ENCODE measurements around the gene DNAH7. TPM values are rescaled to one million over a fixed set of nuclear protein-coding genes. Genes with fewer than 3 reads are reported as not detected.

DNAH7 gene
- total and polyA plus RNA-seq, 2 of the 13 experiments (the other 11 are each of a cell fraction or from before 2014, with no cell fraction given) = 0.09 TPM; not detected in 1

DNA sequence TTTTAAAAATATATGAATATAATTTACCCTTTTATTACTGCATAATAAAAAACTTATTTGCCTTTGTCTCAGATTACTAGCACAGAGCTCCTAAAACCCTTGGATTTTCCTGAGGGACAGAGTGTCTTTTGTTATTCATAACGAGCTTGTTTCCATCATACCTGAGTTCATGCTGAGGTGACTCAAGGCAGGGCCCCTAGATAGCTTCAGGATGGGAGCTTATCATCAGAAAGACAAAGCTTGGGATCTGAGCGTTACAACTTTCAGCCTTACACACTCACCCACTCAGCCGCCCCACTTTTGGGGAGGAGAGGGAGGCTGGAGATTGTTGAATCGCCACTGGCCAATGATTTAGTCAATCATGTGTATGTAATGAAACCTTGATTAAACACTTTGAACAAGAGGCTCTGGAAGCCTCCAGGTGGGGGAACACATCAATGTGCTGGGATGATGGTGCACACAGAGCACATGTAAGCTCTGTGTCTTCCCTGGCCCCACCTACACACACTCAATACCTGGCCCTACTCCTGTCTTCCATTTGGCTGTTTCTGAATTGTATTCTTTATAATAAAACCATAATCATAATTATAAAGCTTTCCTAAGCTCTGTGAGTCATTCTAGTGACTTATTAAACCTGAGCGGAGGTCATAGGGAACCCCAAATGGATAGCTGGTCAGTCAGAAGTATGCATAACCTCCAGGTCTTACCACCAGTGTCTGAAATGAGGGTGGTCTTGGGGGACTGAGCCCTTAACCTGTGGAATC lies 28.5 kb upstream of the DNAH7 start:
- H4K20me1 ChIP-seq (ENCODE audit: insufficient read depth, low read length) = no peaks in the 10 kb centered on the region
- H2AFZ ChIP-seq (ENCODE audit: low read length) = no peak overlapping the region
- no peaks in the 10 kb centered on the region for H3K9me3 ChIP-seq (ENCODE audit: low read length)
- no peak overlapping the region for H3K4me2 ChIP-seq (ENCODE audit: low read depth, low read length)
- intact Hi-C loops (cut with micrococcal nuclease; ENCODE audit: unreplicated experiment) (no loop called here), in situ Hi-C loops (cut with HindIII; ENCODE audit: extremely low pct_ligation_motif_present, low pct_unique_long_range_greater_than_20kb) (no loop called here)
- no peaks in the 10 kb centered on the region for H3K27me3 ChIP-seq (ENCODE audit: control insufficient read depth in 1 of 2, insufficient read depth in 2 of 2, low read length in 2 of 2)
- H3K9ac ChIP-seq (ENCODE audit: insufficient read depth, low read depth, low read length) = no peak overlapping the region
- 25% methylated on average over 5 of the region's 5 CpGs for WGBS (ENCODE audit: low lambda C conversion rate)
- BruUV-seq (replicated peaks) = no TSS peak
- no peak overlapping the region for H3K27ac ChIP-seq (ENCODE audit: extremely low read length, insufficient read depth, low read length)
- DNase-seq (ENCODE audit: low spot score) (no peak), ATAC-seq (no peak), FAIRE-seq (no peak)
- no peak for TF ChIP-seq ZFP36 (IDR thresholded peaks at IDR 0.05; ENCODE audit: borderline replicate concordance, low read depth, low read length, partially characterized antibody)
- H3K36me3 ChIP-seq (replicated peaks in 1 of 2; ENCODE audit: control insufficient read depth in 1 of 2, insufficient read depth in 2 of 2, low read length in 2 of 2) = no peaks in the 10 kb centered on the region
- no peaks in the 10 kb centered on the region for H3K4me1 ChIP-seq (ENCODE audit: insufficient read depth, low read length)
- POLR2A ChIA-PET = interaction anchor here (1.1 kb wide), 1 partner anchor 9 kb away, joined by 3 read pairs; no protein-coding TSS in a partner anchor
- CTCF ChIA-PET (ENCODE audit: low intra/inter-chr PET ratio, low total read pairs) = no interaction called here
- H3K79me2 ChIP-seq (ENCODE audit: insufficient read depth, low read length) = no peaks in the 10 kb centered on the region
- H3K4me3 ChIP-seq (replicated peaks in 1 of 3; ENCODE audit: insufficient read depth in 1 of 3, low read depth in 2 of 3, low read length in 3 of 3) = no peak overlapping the region

GRCh38 chr2:196096264-196096663 lies 27.6 kb upstream of the DNAH7 start:
- Histone ChIP-seq H3K27ac (ENCODE audit: extremely low read length, insufficient read depth, low read length) (no peak overlapping the region), H3K79me2 (ENCODE audit: insufficient read depth, low read length) (no peaks in the 10 kb centered on the region), H3K4me3 (replicated peaks in 1 of 3; ENCODE audit: insufficient read depth in 1 of 3, low read depth in 2 of 3, low read length in 3 of 3) (no peak overlapping the region), H3K9me3 (ENCODE audit: low read length) (no peaks in the 10 kb centered on the region), H3K36me3 (replicated peaks in 1 of 2; ENCODE audit: control insufficient read depth in 1 of 2, insufficient read depth in 2 of 2, low read length in 2 of 2) (no peaks in the 10 kb centered on the region), H3K27me3 (ENCODE audit: control insufficient read depth in 1 of 2, insufficient read depth in 2 of 2, low read length in 2 of 2) (no peaks in the 10 kb centered on the region), H3K4me1 (ENCODE audit: insufficient read depth, low read length) (no peaks in the 10 kb centered on the region), H3K9ac (ENCODE audit: insufficient read depth, low read depth, low read length) (no peak overlapping the region), H2AFZ (ENCODE audit: low read length) (no peak overlapping the region), H3K4me2 (ENCODE audit: low read depth, low read length) (no peak overlapping the region), H4K20me1 (ENCODE audit: insufficient read depth, low read length) (no peaks in the 10 kb centered on the region)
- 22% methylated on average over 4 of the region's 4 CpGs for WGBS (ENCODE audit: low lambda C conversion rate)
- POLR2A ChIA-PET = interaction anchor here (1.1 kb wide), 1 partner anchor 8 kb away, joined by 3 read pairs; no protein-coding TSS in a partner anchor
- in situ Hi-C loops (cut with HindIII; ENCODE audit: extremely low pct_ligation_motif_present, low pct_unique_long_range_greater_than_20kb) = no loop called here
- no peak for ATAC-seq
- FAIRE-seq = no peak
- CTCF ChIA-PET (ENCODE audit: low intra/inter-chr PET ratio, low total read pairs) = no interaction called here
- no peak for DNase-seq (ENCODE audit: low spot score)
- BruUV-seq (replicated peaks) = no TSS peak
- intact Hi-C loops (cut with micrococcal nuclease; ENCODE audit: unreplicated experiment) = no loop called here
- no peak for TF ChIP-seq NR2F2 (IDR thresholded peaks at IDR 0.05; ENCODE audit: borderline replicate concordance, low read depth)
- TF ChIP-seq, protein P1, sequence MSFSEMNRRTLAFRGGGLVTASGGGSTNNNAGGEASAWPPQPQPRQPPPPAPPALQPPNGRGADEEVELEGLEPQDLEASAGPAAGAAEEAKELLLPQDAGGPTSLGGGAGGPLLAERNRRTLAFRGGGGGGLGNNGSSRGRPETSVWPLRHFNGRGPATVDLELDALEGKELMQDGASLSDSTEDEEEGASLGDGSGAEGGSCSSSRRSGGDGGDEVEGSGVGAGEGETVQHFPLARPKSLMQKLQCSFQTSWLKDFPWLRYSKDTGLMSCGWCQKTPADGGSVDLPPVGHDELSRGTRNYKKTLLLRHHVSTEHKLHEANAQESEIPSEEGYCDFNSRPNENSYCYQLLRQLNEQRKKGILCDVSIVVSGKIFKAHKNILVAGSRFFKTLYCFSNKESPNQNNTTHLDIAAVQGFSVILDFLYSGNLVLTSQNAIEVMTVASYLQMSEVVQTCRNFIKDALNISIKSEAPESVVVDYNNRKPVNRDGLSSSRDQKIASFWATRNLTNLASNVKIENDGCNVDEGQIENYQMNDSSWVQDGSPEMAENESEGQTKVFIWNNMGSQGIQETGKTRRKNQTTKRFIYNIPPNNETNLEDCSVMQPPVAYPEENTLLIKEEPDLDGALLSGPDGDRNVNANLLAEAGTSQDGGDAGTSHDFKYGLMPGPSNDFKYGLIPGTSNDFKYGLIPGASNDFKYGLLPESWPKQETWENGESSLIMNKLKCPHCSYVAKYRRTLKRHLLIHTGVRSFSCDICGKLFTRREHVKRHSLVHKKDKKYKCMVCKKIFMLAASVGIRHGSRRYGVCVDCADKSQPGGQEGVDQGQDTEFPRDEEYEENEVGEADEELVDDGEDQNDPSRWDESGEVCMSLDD (CRISPR knock-in tag; IDR thresholded peaks at IDR 0.05; ENCODE audit: borderline replicate concordance) = no peak
- TF ChIP-seq NFAT5 (CRISPR knock-in tag; IDR thresholded peaks at IDR 0.05) = no peak
- TF ChIP-seq ZNF362 (CRISPR knock-in tag; IDR thresholded peaks at IDR 0.05; ENCODE audit: borderline replicate concordance) = no peak
- TF ChIP-seq CCAR2 (optimal IDR thresholded peaks at IDR 0.05; ENCODE audit: low read depth, low read length) = no peak
- no peak for TF ChIP-seq EHMT2 (IDR thresholded peaks at IDR 0.05; ENCODE audit: borderline replicate concordance, low read depth, low read length)

Measured in HepG2 (cell line).